ENCODE results near the gene ANKRD9. TPM values are rescaled to one million over a fixed set of nuclear protein-coding genes. Genes with fewer than 3 reads are reported as not detected.

ANKRD9 gene
- total and polyA plus RNA-seq, 8 donors, result 5.3 to 357 (median 27.0) TPM

GRCh38 chr14:102506626-102506925, 3.0 kb downstream of the ANKRD9 start:
- Histone ChIP-seq H3K9me3 (no peaks in the 10 kb centered on the region), H3K36me3 (peaks cover 8 to 22% (median 20%) of the 10 kb centered on the region in 4 donors), H3K4me3 (no peak overlapping the region), H3K27ac (no peak overlapping the region), H3K27me3 (no peaks in the 10 kb centered on the region), H3K4me1 (peaks cover 18 to 38% (median 29%) of the 10 kb centered on the region in 4 donors)
- 94 to 98% (median 95%) methylated on average over 6 to 11 of the region's 11 CpGs for WGBS, 5 donors
- intact Hi-C loops (cut with DNase I; ENCODE audit: low total_unique reads), result no loop called here
- TF ChIP-seq CTCF (IDR thresholded peaks at IDR 0.05) (no peak), POLR2A (IDR thresholded peaks at IDR 0.05) (no peak), POLR2AphosphoS5 (IDR thresholded peaks at IDR 0.05) (no peak), EP300 (IDR thresholded peaks at IDR 0.05) (no peak)
- no peak for DNase-seq

- intact Hi-C loops (cut with DNase I; ENCODE audit: low total_unique reads), result no loop called here
- H3K27me3 ChIP-seq, result no peaks in the 10 kb centered on the region
- no peak for TF ChIP-seq POLR2A (IDR thresholded peaks at IDR 0.05)
- TF ChIP-seq CTCF (IDR thresholded peaks at IDR 0.05), result no peak
- TF ChIP-seq POLR2AphosphoS5 (IDR thresholded peaks at IDR 0.05), result no peak
- TF ChIP-seq EP300 (IDR thresholded peaks at IDR 0.05), result no peak
- peak overlapping the region in 1 of 5 donors; percentile 22 for H3K27ac ChIP-seq
- no peaks in the 10 kb centered on the region for H3K9me3 ChIP-seq
- H3K36me3 ChIP-seq, result peaks cover 8 to 22% (median 21%) of the 10 kb centered on the region in 4 donors
- no peak for DNase-seq
- WGBS, 5 donors, result 87 to 96% (median 94%) methylated on average over 13 to 19 of the region's 19 CpGs
- peaks cover 15 to 32% (median 26%) of the 10 kb centered on the region in 4 donors for H3K4me1 ChIP-seq
- H3K4me3 ChIP-seq, result no peak overlapping the region
These were observed 3.6 kb downstream of the ANKRD9 start for GRCh38 chr14:102505775-102506625.

- peaks cover 8 to 30% (median 25%) of the 10 kb centered on the region in 4 donors for H3K36me3 ChIP-seq
- H3K9me3 ChIP-seq, result no peaks in the 10 kb centered on the region
- H3K27ac ChIP-seq, result peak overlapping the region in 2 of 5 donors; percentile 4 to 22
- TF ChIP-seq POLR2AphosphoS5 (IDR thresholded peaks at IDR 0.05), result no peak
- intact Hi-C loops (cut with DNase I; ENCODE audit: low total_unique reads), result no loop called here
- no peak for DNase-seq
- WGBS, 5 donors, result 74 to 96% (median 79%) methylated on average over 3 to 7 of the region's 7 CpGs
- H3K4me1 ChIP-seq, result peaks cover 6 to 26% (median 17%) of the 10 kb centered on the region in 4 donors
- H3K27me3 ChIP-seq, result no peaks in the 10 kb centered on the region
- no peak overlapping the region for H3K4me3 ChIP-seq
These were observed 4.5 kb downstream of the ANKRD9 start for GRCh38 chr14:102505000-102505619.

- WGBS, 5 donors, result 49 to 63% (median 58%) methylated on average over 8 to 18 of the region's 18 CpGs
- DNase-seq, result no peak
- H3K9me3 ChIP-seq, result no peaks in the 10 kb centered on the region
- no peaks in the 10 kb centered on the region for H3K27me3 ChIP-seq
- TF ChIP-seq CTCF (IDR thresholded peaks at IDR 0.05) (no peak), POLR2AphosphoS5 (IDR thresholded peaks at IDR 0.05) (no peak), EP300 (IDR thresholded peaks at IDR 0.05) (no peak), POLR2A (IDR thresholded peaks at IDR 0.05) (no peak)
- intact Hi-C loops (cut with DNase I; ENCODE audit: low total_unique reads), result no loop called here
- H3K36me3 ChIP-seq, result peaks cover 8 to 32% (median 27%) of the 10 kb centered on the region in 4 donors
- peaks cover 5 to 26% (median 15%) of the 10 kb centered on the region in 4 donors for H3K4me1 ChIP-seq
- no peak overlapping the region for H3K4me3 ChIP-seq
- peak overlapping the region in 4 of 5 donors; percentile 12 to 66 (median 42) for H3K27ac ChIP-seq
These were observed 5.1 kb downstream of the ANKRD9 start for GRCh38 chr14:102504328-102504999.

Data from stomach (tissue), 9 donors.